HG02798 (cell line): ENCODE measurements around the gene RPL9.
"Not testable (repeated sequence)": the region's sequence is repeated elsewhere in the genome, so short reads cannot be mapped to it uniquely, and the experiment has no call there.

ENCODE experiments used
- ATAC-seq: cut with Tn5 transposase; IDR thresholded peaks from one replicate; pipeline ENCODE4 v1.9.1; 2021; ENCODE audit warnings: mild to moderate bottlenecking; ENCODE audit not compliant: unreplicated experiment, poor library complexity

RPL9 gene

GRCh38 chr4:39429476-39430334 lies 29.0 kb downstream of the RPL9 start:
- ATAC-seq, result no peak

DNA sequence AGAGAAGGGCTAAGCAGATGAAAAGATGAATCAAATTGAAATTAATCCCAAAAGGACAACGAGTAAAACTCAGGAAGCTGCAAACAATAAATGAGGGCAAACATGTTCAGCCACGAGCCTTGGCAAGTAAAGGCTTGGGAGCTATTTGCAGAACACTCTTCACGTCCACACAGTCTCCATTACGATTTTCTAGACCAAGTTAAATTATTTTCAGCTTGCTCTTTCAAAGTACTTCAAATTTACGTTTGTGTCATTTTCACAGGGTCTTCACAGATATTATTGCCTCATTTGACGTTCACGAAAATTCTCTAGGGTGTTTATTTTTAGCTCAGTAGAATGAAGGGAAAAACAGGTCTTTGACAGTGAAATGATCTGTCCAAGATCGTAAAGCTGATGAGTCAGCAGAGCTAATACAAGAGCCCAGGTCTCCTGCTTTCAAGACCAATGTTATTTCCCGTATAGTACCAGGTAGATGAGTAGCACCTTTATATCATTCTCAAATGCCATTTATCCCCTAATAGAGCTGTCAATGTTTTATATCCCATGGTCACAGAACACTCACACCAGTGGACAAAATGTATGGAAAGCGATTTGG lies 31.1 kb downstream of the RPL9 start:
- ATAC-seq, result no peak

GRCh38 chr4:39426728-39427127 lies 32.0 kb downstream of the RPL9 start:
- ATAC-seq, result no peak

DNA sequence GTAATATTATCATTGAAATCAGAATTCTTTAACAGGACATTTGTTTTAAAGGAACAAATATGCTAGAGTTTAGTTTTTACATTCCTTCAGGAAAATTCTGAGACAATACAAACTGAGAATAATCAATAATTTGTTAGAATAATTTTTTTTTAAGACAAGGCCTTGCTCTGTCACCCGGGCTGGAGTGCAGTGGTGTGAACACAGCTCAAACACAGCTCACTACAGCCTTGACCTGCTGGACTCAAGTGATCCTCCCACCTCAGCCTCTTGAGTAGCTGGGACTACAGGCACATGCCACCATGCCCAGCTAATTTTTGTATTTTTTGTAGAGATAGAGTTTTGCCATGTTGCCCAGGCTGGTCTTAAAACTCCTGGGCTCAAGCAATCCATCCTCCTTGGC lies 33.4 kb downstream of the RPL9 start:
- not testable (repeated sequence) for ATAC-seq

DNA sequence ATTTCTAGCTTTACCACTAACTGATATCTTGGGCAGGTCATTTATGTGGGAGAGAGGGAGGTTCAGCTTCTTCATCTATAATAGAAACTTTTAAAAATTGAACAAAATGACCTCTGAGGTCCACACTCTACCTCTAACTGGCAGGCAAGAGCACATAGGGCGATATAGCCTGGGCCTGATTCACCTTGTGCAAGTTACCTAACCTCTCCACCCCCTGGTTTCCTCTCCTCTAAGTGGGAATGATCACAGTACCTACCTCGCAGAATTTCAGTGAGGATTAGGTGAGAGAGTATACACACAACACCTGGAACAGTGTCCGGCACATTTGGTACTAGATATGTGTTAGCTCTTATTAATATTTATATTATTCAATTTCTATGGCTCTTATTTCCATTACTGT lies 36.5 kb downstream of the RPL9 start:
- no peak for ATAC-seq

GRCh38 chr4:39415678-39416283 lies 42.9 kb downstream of the RPL9 start:
- ATAC-seq, result no peak

DNA sequence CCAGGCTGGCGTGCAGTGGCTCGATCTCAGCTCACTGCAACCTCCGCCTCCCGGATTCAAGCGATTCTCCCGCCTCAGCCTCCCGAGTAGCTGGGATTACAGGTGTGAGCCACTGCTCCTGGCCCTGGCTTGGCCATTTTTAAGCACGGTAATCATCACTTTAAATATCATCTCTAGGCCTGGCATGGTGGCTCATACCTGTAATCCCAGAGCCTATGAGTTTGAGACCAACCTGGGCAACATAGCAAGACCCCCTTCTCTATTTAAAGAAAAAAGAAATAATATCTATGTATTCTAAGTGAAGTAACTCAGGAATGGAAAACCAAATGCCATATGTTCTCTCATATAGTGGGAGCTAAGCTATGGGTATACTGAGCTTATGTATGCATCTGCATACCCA lies 47.2 kb downstream of the RPL9 start:
- not testable (repeated sequence) for ATAC-seq

- ATAC-seq, result no peak
These were observed 48.3 kb downstream of the RPL9 start for GRCh38 chr4:39410415-39410814.

DNA sequence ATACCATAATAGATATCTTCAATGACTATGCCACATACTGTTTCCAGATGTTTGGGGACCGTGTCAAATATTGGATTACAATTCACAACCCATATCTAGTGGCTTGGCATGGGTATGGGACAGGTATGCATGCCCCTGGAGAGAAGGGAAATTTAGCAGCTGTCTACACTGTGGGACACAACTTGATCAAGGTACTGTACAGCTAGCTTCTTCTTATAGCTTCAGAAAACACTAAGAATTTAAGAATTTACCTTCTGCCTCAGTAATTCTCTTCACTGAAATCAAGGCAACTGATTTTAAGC lies 51.2 kb downstream of the RPL9 start:
- ATAC-seq, result no peak

DNA sequence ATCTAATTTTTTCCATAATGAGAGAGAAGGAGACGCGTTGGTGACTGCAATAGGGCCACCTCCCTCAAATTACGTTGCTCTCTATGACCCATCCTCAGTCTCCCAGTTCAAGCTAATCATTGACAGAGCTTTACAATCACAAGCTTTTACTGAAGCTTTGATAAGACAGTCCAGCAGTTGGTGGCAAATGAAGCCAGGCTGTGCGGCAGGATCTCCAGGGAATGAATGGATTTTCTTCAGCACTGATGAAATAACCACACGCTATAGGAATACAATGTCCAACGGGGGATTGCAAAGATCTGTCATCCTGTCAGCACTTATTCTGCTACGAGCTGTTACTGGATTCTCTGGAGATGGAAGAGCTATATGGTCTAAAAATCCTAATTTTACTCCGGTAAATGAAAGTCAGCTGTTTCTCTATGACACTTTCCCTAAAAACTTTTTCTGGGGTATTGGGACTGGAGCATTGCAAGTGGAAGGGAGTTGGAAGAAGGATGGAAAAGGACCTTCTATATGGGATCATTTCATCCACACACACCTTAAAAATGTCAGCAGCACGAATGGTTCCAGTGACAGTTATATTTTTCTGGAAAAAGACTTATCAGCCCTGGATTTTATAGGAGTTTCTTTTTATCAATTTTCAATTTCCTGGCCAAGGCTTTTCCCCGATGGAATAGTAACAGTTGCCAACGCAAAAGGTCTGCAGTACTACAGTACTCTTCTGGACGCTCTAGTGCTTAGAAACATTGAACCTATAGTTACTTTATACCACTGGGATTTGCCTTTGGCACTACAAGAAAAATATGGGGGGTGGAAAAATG lies 51.7 kb downstream of the RPL9 start, which contains the start of gene KLB:
Gene KLB, plus strand, starts transcription at position 168 of the 821 bp plus-strand sequence. Its CDS starts 20 bp downstream, at position 188.
- no peak for ATAC-seq
